AG04449 (cell line): Measurements from ENCODE around the gene ZNF3.
A peak's percentile ranks its signal among the peaks of the same experiment; 100 is the strongest.

Experiments used
- CTCF ChIA-PET: fragments of 350-600 bp; formaldehyde crosslinking; extraction: SDS; loops from one replicate; lab custom pipeline; 2021; ENCODE audit warnings: antibody characterized with exemption; lab: Yijun Ruan, JAX
- POLR2A ChIA-PET: fragments of 400-600, 350-600 bp; formaldehyde crosslinking; extraction: SDS; loops from one replicate; lab custom pipeline; 2020; ENCODE audit warnings: antibody characterized with exemption, inconsistent platforms; lab: Yijun Ruan, JAX
- DNase-seq: peaks from one replicate; pipeline ENCODE4 v3.0.0-alpha.2; 2010; ENCODE audit warnings: low read depth, low spot score
- H3K4me3 ChIP-seq: 2 replicates; pipeline ENCODE4 v1.5.1; 2011; ENCODE audit warnings: low read depth, mild to moderate bottlenecking, control low read depth, low read length
- CTCF ChIP-seq: IDR thresholded peaks from one replicate; pipeline ENCODE4 v1.5.1; 2011; ENCODE audit warnings: mild to moderate bottlenecking, moderate library complexity, low read length, control low read depth, inconsistent platforms; ENCODE audit not compliant: insufficient read depth; ENCODE audit errors: missing control alignments

The ZNF3 gene

GRCh38 chr7:100091411-100092181, 10.1 kb upstream of the ZNF3 start:
- ChIA-PET POLR2A (interaction anchor here (1.6 kb wide), 1 partner anchor 10 kb away, joined by 6 read pairs; the partner anchor contains the start of genes AP4M1 and MCM7), CTCF (interaction anchor here (0.8 to 1.2 kb wide), 2 partner anchors 9 to 11 kb away, joined by 3 to 6 read pairs; no protein-coding TSS in a partner anchor)
- TF ChIP-seq CTCF = no peak
- DNase-seq = no peak
- no peak overlapping the region for H3K4me3 ChIP-seq

DNA sequence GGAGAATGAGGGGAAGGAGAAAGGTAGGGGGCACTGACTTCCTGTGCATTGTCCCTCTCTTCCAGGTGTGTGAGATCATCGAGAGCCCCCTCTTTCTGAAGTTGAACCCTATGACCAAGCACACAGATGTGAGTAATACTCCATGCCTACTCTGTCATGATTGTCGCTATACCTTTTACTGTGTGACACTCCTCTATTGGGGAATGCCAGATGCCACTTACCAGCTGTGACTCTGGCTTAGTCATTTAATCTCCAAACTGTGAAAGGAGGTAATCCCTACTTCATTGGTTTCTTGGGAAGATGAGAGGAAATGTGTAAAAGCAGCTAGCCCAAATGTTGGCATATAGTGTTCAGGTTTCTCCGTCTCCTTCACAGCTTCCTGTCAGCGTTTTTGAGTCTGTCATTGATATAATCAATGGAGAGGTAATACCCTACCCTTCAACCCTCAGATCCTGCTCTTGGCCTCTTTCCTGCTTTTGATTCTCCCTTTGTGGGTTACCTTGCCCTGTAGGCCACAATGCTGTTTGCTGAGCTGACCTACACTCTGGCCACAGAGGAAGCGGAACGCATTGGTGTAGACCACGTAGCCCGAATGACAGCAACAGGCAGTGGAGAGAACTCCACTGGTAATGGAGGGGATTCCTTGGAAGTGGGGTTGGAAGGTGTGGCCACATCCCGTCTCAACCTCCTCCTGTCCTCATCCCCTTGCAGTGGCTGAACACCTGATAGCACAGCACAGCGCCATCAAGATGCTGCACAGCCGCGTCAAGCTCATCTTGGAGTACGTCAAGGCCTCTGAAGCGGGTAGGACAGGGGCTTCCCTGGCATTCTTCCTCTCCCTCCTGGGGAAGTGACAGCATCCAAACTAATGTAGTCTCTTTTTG, 9.2 kb upstream of the ZNF3 start:
- ChIA-PET CTCF (interaction anchor here (0.8 to 1.7 kb wide), 4 partner anchors 8 to 98 kb away, joined by 3 to 10 read pairs (median 5); no protein-coding TSS in a partner anchor), POLR2A (interaction anchor here (2.1 kb wide), 1 partner anchor 10 kb away, joined by 11 read pairs; the partner anchor contains the start of gene MCM7)
- no peak overlapping the region for H3K4me3 ChIP-seq
- TF ChIP-seq CTCF = no peak
- DNase-seq = no peak

- CTCF ChIA-PET = interaction anchor here (0.6 to 1.7 kb wide), 5 partner anchors 10 to 97 kb away, joined by 3 to 10 read pairs (median 4); no protein-coding TSS in a partner anchor
- no peak for DNase-seq
- TF ChIP-seq CTCF = no peak
- H3K4me3 ChIP-seq = peak overlapping the region; percentile 89
- POLR2A ChIA-PET = interaction anchor here (2.1 kb wide), 1 partner anchor 11 kb away, joined by 11 read pairs; the partner anchor contains the start of gene MCM7
Measured at GRCh38 chr7:100089458-100090196, 8.1 kb upstream of the ZNF3 start.

GRCh38 chr7:100088621-100089457, 7.3 kb upstream of the ZNF3 start, which contains the start of gene COPS6:
Gene COPS6, plus strand, starts transcription at chr7:100088969. Its CDS starts 22 bp downstream, at chr7:100088991.
- POLR2A ChIA-PET = interaction anchor here (0.6 to 2.1 kb wide), 3 partner anchors 12 to 39 kb away, joined by 3 to 14 read pairs (median 11); partner anchors contain the start of genes AP4M1, MCM7 and ZSCAN21

More at GRCh38 chr7:100088621-100089457, 7.3 kb upstream of the ZNF3 start, which contains the start of gene COPS6:
- H3K4me3 ChIP-seq = peak within 1 kb of the TSS; percentile 89
- CTCF ChIA-PET = interaction anchor here (1.0 to 1.9 kb wide), 2 partner anchors 9 to 11 kb away, joined by 3 to 7 read pairs; no protein-coding TSS in a partner anchor
- TF ChIP-seq CTCF = no peak
- DNase-seq = no peak
